ENCODE measurements around the gene PANX1. TPM values are rescaled to one million over a fixed set of nuclear protein-coding genes. Genes with fewer than 3 reads are reported as not detected.

Gene PANX1
- total and polyA plus RNA-seq, 2 experiments from 2014 or later: 9.5 to 40.8 TPM

DNA sequence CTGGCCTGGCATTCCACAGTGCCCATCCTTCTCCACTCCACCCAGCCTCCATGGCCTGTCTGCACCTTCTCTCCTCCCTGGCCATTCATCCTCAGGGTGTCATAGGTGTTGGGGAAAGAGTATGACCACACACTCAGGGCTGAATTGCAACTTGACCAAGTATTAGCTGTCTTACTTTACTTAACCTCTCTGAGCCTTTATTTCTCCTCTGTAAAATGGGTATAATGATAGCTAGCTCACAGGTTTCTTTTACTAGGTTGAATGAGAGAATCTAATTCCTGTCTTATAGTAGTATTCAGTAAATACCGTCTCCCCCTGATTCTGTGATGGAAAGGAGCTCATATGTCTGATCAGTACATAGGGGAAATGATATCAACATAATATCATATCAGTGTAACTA is 16.0 kb downstream of the PANX1 start (continued):
- TF ChIP-seq, protein P1, sequence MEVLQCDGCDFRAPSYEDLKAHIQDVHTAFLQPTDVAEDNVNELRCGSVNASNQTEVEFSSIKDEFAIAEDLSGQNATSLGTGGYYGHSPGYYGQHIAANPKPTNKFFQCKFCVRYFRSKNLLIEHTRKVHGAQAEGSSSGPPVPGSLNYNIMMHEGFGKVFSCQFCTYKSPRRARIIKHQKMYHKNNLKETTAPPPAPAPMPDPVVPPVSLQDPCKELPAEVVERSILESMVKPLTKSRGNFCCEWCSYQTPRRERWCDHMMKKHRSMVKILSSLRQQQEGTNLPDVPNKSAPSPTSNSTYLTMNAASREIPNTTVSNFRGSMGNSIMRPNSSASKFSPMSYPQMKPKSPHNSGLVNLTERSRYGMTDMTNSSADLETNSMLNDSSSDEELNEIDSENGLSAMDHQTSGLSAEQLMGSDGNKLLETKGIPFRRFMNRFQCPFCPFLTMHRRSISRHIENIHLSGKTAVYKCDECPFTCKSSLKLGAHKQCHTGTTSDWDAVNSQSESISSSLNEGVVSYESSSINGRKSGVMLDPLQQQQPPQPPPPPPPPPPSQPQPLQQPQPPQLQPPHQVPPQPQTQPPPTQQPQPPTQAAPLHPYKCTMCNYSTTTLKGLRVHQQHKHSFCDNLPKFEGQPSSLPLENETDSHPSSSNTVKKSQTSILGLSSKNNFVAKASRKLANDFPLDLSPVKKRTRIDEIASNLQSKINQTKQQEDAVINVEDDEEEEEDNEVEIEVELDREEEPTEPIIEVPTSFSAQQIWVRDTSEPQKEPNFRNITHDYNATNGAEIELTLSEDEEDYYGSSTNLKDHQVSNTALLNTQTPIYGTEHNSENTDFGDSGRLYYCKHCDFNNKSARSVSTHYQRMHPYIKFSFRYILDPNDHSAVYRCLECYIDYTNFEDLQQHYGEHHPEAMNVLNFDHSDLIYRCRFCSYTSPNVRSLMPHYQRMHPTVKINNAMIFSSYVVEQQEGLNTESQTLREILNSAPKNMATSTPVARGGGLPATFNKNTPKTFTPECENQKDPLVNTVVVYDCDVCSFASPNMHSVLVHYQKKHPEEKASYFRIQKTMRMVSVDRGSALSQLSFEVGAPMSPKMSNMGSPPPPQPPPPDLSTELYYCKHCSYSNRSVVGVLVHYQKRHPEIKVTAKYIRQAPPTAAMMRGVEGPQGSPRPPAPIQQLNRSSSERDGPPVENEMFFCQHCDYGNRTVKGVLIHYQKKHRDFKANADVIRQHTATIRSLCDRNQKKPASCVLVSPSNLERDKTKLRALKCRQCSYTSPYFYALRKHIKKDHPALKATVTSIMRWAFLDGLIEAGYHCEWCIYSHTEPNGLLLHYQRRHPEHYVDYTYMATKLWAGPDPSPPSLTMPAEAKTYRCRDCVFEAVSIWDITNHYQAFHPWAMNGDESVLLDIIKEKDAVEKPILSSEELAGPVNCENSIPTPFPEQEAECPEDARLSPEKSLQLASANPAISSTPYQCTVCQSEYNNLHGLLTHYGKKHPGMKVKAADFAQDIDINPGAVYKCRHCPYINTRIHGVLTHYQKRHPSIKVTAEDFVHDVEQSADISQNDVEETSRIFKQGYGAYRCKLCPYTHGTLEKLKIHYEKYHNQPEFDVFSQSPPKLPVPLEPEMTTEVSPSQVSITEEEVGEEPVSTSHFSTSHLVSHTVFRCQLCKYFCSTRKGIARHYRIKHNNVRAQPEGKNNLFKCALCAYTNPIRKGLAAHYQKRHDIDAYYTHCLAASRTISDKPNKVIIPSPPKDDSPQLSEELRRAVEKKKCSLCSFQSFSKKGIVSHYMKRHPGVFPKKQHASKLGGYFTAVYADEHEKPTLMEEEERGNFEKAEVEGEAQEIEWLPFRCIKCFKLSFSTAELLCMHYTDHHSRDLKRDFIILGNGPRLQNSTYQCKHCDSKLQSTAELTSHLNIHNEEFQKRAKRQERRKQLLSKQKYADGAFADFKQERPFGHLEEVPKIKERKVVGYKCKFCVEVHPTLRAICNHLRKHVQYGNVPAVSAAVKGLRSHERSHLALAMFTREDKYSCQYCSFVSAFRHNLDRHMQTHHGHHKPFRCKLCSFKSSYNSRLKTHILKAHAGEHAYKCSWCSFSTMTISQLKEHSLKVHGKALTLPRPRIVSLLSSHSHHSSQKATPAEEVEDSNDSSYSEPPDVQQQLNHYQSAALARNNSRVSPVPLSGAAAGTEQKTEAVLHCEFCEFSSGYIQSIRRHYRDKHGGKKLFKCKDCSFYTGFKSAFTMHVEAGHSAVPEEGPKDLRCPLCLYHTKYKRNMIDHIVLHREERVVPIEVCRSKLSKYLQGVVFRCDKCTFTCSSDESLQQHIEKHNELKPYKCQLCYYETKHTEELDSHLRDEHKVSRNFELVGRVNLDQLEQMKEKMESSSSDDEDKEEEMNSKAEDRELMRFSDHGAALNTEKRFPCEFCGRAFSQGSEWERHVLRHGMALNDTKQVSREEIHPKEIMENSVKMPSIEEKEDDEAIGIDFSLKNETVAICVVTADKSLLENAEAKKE (CRISPR knock-in tag; IDR thresholded peaks at IDR 0.05): no peak
- TF ChIP-seq EZH2 (IDR thresholded peaks at IDR 0.05; ENCODE audit: low read depth, unreplicated experiment) (no peak), JUNB (IDR thresholded peaks at IDR 0.05; ENCODE audit: unreplicated experiment) (no peak), CREB1 (CRISPR knock-in tag; IDR thresholded peaks at IDR 0.05; ENCODE audit: low read depth) (no peak), POLR2AphosphoS5 (IDR thresholded peaks at IDR 0.05; ENCODE audit: low read depth) (no peak), EZH2phosphoT487 (IDR thresholded peaks at IDR 0.05; ENCODE audit: unreplicated experiment) (no peak)
- TF ChIP-seq, protein P2, sequence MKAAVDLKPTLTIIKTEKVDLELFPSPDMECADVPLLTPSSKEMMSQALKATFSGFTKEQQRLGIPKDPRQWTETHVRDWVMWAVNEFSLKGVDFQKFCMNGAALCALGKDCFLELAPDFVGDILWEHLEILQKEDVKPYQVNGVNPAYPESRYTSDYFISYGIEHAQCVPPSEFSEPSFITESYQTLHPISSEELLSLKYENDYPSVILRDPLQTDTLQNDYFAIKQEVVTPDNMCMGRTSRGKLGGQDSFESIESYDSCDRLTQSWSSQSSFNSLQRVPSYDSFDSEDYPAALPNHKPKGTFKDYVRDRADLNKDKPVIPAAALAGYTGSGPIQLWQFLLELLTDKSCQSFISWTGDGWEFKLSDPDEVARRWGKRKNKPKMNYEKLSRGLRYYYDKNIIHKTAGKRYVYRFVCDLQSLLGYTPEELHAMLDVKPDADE (IDR thresholded peaks at IDR 0.05): no peak

DNA sequence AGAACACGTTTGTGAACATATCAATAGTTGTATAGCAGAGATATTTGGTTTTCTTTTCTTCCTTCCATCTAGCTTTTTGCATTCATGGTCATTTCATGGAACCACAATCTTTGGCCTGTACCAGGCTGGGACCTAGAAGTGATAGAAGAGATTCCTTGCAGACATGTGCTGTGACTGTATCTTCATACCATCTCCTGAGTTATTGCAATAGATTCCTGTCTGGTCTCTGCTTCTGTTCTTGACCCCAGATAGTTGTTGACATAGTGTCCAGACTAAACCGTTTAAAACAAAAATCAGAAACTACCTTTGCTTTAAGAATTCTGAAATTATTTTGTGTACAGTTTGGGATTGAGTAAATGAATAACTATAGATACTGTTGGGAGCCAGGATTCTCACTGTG is 16.8 kb downstream of the PANX1 start:
- H3K36me3 ChIP-seq (ENCODE audit: insufficient read depth): no peaks in the 10 kb centered on the region
- Mint-ChIP-seq H3K9me3 (no peaks in the 10 kb centered on the region), H3K36me3 (ENCODE audit: low read depth) (no peaks in the 10 kb centered on the region), H3K27ac (no peak overlapping the region), H3K27me3 (ENCODE audit: insufficient read depth, low read depth, poor library complexity) (peaks cover 4% of the 10 kb centered on the region), H3K4me1 (peaks cover 76% of the 10 kb centered on the region), H3K4me3 (no peak overlapping the region)
- no peaks in the 10 kb centered on the region for H3K9me2 ChIP-seq (ENCODE audit: insufficient read depth)
- peaks cover 89% of the 10 kb centered on the region for H4K20me1 ChIP-seq (replicated peaks; ENCODE audit: insufficient read depth)
- H3K4me3 ChIP-seq: no peak overlapping the region
- H3K27ac ChIP-seq (ENCODE audit: low read depth): no peak overlapping the region
- DNase-seq (ENCODE audit: low spot score): no peak
- peaks cover 100% of the 10 kb centered on the region for H3K79me2 ChIP-seq (replicated peaks; ENCODE audit: insufficient read depth)
- no peak overlapping the region for H3K4me2 ChIP-seq
- no peak for ATAC-seq
- no peaks in the 10 kb centered on the region for H3K27me3 ChIP-seq (ENCODE audit: insufficient read depth)
- H3F3A ChIP-seq (replicated peaks; ENCODE audit: low read depth): no peaks in the 10 kb centered on the region
- no peak overlapping the region for H2AFZ ChIP-seq
- H3K4me1 ChIP-seq (ENCODE audit: insufficient read depth): peaks cover 66% of the 10 kb centered on the region
- TF ChIP-seq EZH2 (IDR thresholded peaks at IDR 0.05; ENCODE audit: low read depth, unreplicated experiment) (no peak), ZNF331 (CRISPR knock-in tag; IDR thresholded peaks at IDR 0.05; ENCODE audit: low read depth) (no peak), POLR2AphosphoS5 (IDR thresholded peaks at IDR 0.05; ENCODE audit: low read depth) (no peak), NANOG (IDR thresholded peaks at IDR 0.05; ENCODE audit: borderline replicate concordance) (no peak), EZH2phosphoT487 (IDR thresholded peaks at IDR 0.05; ENCODE audit: unreplicated experiment) (no peak), JUNB (IDR thresholded peaks at IDR 0.05; ENCODE audit: unreplicated experiment) (no peak)
- TF ChIP-seq, protein P3, sequence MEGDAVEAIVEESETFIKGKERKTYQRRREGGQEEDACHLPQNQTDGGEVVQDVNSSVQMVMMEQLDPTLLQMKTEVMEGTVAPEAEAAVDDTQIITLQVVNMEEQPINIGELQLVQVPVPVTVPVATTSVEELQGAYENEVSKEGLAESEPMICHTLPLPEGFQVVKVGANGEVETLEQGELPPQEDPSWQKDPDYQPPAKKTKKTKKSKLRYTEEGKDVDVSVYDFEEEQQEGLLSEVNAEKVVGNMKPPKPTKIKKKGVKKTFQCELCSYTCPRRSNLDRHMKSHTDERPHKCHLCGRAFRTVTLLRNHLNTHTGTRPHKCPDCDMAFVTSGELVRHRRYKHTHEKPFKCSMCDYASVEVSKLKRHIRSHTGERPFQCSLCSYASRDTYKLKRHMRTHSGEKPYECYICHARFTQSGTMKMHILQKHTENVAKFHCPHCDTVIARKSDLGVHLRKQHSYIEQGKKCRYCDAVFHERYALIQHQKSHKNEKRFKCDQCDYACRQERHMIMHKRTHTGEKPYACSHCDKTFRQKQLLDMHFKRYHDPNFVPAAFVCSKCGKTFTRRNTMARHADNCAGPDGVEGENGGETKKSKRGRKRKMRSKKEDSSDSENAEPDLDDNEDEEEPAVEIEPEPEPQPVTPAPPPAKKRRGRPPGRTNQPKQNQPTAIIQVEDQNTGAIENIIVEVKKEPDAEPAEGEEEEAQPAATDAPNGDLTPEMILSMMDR (conservative IDR thresholded peaks at IDR 0.05; ENCODE audit: low read depth in 2 of 2): no peak

Measured in GM23338 (cell line).